Dermis microvascular lymphatic vessel endothelial cell (primary cell): ENCODE measurements around the gene PEF1. TPM values are rescaled to one million over a fixed set of nuclear protein-coding genes. Genes with fewer than 3 reads are reported as not detected.

Source experiments
- DNase-seq, 2 donors: peaks; one replicate each; pipeline versions ENCODE4 v3.0.0 to v3.0.0-alpha.2; 2010; ENCODE audit warnings: low read depth in 2 of 2
- total RNA-seq: library from RNA; depleted of rRNA; stranded (reverse); fragments of >200 nt; gene quantifications from 2 replicates; pipeline ENCODE4 v1.2.1, GENCODE V29; 2014

PEF1 gene, protein sequence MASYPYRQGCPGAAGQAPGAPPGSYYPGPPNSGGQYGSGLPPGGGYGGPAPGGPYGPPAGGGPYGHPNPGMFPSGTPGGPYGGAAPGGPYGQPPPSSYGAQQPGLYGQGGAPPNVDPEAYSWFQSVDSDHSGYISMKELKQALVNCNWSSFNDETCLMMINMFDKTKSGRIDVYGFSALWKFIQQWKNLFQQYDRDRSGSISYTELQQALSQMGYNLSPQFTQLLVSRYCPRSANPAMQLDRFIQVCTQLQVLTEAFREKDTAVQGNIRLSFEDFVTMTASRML
- total RNA-seq: 103 and 141 TPM in 2 replicates

GRCh38 chr1:31644560-31645273 is at the start of gene PEF1:
PEF1 (minus strand) TSS chr1:31644876; CDS start chr1:31644864, 12 bp downstream.
- DNase-seq: peak; percentile 98 to 99

- no peak for DNase-seq
Observed at GRCh38 chr1:31693231-31693630, 48.6 kb upstream of the PEF1 start.

GRCh38 chr1:31691951-31692350 is 47.3 kb upstream of the PEF1 start:
- no peak for DNase-seq

GRCh38 chr1:31691446-31691845 is 46.8 kb upstream of the PEF1 start:
- no peak for DNase-seq

DNA sequence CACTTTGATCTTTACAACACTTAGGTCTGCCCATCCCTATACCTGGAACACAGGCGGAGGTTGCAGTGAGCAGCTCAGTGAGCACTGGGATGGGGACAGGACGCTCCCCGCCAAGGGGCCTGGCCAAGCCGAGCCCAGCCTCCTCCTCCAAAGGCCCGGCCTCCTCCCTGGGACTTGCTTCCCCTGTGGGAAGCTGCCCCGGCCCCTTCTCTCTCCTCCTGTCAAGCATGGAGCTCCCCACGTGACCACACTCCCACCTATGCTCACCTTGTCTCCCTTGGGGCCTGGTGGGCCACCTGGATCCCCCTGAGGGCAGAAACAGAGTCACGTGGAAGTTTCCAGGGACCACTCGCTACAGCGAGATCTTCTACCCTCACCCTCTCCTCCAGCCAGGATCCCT is 46.2 kb upstream of the PEF1 start:
- no peak for DNase-seq

DNA sequence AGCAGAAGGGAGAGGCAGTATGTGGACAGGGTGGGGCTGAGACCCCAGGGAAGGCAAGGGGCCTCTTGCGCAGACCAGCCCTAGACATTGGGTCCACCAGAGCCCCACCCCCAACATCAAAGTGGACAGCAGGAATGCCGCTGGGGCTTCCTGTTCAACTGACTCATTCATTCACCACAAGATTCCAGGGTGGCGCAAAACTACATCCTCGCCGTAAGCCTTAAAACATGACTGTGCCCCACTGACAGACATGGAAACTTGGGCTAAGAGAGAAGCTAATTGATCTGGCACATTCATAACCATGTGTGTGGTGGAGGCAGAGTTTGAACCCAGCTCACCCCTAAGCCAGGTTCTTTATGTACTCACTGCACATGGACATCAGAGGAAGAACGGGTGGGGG is 45.2 kb upstream of the PEF1 start:
- DNase-seq: peak in 1 of 2 donors; percentile 80

- no peak for DNase-seq
Observed at GRCh38 chr1:31689379-31689778, 44.7 kb upstream of the PEF1 start.

DNA sequence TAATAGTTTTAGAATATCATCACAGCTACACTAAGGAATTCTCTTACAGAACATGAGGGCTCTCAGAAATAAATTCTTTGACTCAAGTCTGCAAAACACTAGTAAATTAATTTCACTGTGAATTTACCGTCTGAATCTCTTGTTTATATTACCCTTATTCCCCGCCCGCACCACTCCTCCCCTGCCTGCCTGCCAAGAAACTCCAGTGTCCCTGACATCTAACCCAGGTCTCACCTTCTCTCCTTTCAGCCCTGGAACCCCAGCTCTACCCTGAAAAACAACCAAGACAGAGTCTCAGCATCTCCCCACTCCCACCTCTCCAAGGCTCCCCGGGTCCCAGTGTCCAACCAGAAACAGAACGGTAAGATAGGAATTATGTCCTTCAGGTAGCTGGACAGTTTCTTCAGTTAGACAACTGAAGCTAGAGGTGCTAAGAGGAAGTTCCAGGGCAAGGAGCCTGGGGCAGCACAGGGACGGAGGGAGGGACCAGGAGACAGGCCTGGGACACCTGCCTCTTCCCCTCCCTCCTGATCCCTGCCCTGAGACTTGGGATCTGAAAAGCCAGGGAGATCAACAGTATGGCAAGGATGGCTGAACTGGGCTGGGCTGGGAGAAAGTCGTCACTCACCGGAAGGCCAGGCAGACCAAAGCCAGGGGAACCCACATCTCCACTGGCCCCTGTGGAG is 43.7 kb upstream of the PEF1 start:
- no peak for DNase-seq

DNA sequence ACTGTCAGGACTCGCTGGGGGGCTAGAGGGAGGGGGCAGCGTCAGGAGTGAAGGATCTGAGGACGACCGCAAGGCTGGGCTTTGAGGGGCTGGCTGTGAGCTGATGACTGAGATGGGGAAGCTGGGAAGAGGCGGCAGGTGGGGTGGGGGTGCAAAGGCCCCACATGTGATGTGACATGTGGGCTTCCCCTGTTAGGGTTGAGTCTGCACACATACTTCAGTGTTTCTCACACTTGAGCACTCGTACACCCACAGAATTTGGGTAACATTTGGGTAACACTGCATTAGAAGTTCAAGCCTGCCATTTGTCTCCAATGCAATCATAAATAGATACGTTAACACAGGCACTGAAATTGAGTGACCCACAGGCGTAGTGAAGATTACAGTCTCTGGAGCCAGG is 42.9 kb upstream of the PEF1 start:
- no peak for DNase-seq

GRCh38 chr1:31685795-31686194 is 41.1 kb upstream of the PEF1 start:
- DNase-seq: no peak

GRCh38 chr1:31683997-31684396 is 39.3 kb upstream of the PEF1 start:
- DNase-seq: no peak

- DNase-seq: no peak
Observed at GRCh38 chr1:31681415-31681814, 36.7 kb upstream of the PEF1 start.

GRCh38 chr1:31679676-31680230 is 35.1 kb upstream of the PEF1 start:
- DNase-seq: no peak

DNA sequence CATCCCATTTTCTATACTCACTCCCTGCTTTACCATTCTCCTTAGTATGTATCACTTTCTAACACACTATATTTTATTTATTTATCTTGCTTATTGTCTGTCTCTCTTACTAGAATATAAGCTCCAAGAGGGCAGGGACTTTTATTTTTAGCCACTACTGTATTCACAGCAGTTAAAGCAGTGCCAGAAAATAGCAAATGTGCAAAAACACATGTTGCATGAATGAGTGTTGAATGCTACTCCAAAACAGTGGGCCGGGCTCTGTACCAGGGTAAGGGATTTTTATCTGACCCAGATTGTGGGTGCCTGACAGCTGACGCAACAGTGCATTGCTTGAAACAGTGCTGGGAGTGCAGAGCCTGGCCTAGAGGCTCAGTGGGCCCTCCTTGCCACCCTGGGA is 34.4 kb upstream of the PEF1 start:
- DNase-seq: no peak

- no peak for DNase-seq
Observed at GRCh38 chr1:31678681-31679080, 34.0 kb upstream of the PEF1 start.

DNA sequence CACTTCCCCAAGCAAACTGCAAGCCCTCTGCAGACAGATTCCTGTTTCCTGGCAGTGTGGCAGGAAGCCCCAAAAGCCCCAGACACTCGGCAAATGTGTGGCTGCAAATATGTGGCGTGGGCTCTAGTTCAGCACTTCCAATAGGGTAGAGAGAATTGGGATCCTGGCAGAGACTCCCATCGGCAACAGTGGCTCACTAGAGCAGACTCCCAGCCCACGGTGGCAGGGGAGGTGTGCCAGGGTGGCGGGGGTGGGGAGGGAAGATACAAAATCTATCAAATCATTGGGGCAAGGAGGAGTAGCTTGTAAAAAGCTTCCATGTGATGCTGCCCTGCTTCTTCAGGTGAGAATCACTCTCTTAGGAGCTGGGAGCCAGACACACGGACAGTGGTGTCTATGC is 33.3 kb upstream of the PEF1 start:
- no peak for DNase-seq

DNA sequence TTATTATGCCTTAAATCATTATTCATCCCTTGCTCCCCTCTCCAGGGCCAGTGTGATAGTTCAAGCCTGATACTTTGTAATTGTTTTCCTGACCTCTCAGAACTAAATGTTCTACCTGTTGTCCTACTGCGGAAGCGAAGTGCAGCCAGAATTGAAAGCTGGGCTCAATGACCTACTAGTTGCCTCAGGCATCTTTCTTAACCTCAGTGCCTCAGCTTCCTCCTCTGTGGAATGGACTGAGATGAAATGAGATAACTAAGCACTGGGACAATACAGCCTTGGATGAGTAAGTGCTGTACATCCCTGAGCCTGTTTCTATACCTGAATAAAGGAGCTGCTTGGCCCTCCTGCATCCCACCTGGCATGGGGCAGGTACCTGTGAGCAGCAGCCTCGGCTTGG is 32.7 kb upstream of the PEF1 start:
- no peak for DNase-seq

GRCh38 chr1:31675756-31676155 is 31.1 kb upstream of the PEF1 start:
- no peak for DNase-seq

GRCh38 chr1:31675161-31675560 is 30.5 kb upstream of the PEF1 start:
- DNase-seq: no peak

DNA sequence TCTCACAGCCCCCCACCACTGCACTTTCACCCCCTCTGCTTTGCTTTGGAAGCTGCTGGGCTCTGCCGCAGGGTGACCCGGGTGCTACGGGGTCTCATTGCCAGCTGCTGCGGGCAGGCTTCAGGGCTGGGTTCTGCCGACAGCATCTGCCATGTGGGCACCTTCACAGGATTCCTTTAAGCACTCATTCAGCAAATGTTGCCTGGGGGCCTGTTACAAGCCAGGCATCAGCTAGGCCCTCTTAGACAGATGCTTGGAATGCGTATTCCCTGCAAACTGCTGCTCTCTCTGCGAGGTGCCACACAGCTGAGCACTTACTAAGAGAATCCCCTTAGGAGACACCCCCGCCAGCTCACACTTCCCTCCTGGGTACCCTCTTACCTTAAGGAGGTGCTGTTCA is 29.9 kb upstream of the PEF1 start:
- DNase-seq: no peak

- DNase-seq: no peak
Observed at GRCh38 chr1:31673433-31673832, 28.8 kb upstream of the PEF1 start.

DNA sequence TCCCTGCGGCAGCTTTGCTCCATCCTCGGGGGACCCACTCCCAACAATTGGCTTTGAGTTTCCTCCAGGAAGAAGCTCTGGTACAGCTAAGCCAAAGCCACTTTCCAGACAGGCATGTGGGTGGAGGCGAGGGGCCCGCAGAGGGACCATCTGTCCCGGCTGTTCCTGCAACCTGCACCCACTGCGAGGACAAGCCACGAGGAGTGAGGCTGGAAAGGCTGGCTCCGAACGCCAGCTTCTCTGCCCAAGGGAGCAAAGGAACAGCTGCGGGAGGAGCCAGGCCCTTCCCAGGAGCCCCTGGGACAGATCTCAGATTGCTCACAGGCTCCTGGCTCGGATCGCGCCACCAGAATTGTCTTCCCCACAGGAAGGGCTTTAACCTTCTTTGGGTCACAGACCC is 28.3 kb upstream of the PEF1 start:
- DNase-seq: no peak
